ENCODE data around the gene TRIM9. TPM values are rescaled to one million over a fixed set of nuclear protein-coding genes. Genes with fewer than 3 reads are reported as not detected.
"Not testable (repeated sequence)": the region's sequence is repeated elsewhere in the genome, so short reads cannot be mapped to it uniquely, and the experiment has no call there.

TRIM9 gene
- total RNA-seq, 1 experiment from 2014 or later = 4.2 TPM

DNA sequence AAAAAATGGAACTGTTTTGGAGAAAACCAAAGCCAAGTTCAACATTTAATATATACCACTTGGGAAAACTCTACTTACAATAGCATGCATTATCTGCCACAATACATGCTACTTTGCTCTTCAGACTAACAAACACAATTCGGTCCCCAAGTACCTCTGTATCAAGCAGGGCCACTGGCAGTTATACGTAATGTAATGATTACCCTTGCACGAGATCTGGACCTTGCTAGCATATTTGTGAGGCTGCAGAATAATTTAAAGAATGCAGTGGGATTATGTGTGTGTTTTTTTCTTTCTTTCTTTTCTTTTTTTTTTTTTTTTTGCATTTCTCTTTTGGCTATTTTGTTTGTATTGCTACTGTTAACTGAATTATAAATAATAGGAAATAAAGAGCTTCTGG is 127.8 kb downstream of the TRIM9 start:
- DNase-seq (ENCODE audit: low read depth) = no peak

DNA sequence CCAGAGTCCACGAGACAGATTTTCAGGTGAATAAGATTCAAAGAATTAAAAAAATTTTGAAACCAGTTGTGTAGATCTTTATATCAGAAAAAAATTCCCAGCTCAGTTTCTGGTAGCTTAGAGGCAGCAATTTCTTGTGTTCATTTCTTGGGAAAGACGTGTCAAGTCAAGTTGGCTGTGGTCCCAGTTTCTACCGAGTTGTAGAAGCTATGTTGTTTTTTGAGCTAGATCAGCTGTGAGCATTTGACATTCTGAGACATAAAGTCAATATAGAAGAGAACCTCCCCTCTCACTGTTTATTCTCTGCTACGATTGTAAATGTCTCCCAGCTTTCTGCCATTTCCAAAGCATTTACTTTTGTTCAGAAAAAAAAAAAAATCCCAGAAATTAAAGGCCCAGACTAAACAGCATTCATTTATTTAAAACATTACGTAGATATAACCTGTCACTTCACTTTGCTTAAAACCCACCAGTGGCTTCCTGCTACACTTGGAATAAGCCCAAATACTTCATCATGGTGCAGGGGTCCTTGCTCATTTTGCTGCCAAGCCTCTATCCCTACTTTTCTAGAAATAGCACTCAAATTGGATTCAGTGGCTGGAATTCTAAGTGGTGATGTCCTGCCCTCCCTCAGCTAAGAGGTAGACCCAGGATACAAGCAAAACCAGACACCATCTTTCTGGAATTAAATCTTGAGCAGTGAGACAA is 130.1 kb downstream of the TRIM9 start:
- peak; percentile 80 for DNase-seq (ENCODE audit: low read depth)

DNA sequence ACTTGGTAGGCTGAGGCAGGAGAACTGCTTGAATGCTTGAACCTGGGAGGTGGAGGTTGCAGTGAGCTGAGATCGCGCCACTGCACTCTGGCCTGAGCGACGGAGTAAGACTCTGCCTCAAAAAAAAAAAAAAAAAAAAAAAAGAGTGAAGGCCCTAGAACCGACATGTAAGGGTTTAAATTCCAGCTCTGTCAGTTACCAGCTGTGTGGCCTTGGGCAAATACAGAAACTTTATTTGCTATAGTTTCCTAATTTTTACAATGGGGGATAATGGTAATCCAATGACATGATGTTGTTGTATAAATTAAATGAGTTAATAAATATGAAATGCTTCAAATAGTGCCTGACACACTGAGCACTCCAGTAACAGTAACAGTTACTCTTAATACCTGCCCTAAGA is 131.0 kb downstream of the TRIM9 start:
- no peak for DNase-seq (ENCODE audit: low read depth)

DNA sequence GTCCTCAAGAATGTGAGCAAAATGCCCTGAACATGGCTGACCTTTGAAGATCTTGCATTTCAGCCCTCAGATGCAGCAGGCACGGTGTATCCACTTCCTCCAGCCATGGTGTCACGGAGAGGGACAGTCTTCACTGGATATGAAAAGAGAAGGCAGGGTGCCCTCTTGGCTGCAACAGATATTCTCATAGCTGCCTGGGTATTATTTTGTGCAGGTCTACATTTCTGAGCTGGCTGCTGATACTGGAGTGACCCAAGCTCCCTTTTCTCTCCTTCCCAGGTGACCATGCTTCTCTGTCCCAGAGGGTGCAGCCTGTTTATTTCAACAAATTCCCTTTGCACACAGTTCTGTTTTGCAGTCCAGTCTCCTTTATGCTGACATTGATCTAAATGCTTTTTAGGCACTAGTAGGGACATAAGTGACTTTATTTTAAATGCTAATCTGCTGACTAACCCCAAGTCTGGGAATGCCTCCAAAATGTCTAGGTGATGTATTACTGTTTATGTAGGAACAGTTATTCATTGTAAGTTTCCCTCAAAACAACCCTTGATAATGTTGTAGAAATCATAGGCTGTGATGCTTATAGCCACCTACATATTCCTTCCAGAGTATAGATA is 133.2 kb downstream of the TRIM9 start:
- peak; percentile 93 for DNase-seq (ENCODE audit: low read depth)

DNA sequence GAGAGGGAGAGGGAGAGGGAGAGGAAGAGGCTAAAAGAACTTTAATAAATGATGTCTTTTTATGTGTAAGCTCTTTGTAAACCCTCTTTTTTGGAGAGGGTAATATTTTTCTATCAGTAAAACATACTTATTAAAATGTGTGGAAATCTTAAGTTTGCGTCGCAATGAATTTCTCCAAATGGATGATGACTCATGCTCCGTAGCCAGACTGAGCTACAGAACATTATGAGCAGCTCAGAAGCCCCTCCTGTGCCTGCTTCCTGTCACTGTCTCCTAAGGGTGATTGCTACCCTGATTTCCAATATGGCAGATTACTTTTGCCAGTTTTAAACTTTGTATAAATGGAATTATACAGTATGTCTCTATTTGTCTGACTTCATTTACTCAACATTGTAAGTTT is 137.6 kb downstream of the TRIM9 start:
- peak; percentile 40 for DNase-seq (ENCODE audit: low read depth)

DNA sequence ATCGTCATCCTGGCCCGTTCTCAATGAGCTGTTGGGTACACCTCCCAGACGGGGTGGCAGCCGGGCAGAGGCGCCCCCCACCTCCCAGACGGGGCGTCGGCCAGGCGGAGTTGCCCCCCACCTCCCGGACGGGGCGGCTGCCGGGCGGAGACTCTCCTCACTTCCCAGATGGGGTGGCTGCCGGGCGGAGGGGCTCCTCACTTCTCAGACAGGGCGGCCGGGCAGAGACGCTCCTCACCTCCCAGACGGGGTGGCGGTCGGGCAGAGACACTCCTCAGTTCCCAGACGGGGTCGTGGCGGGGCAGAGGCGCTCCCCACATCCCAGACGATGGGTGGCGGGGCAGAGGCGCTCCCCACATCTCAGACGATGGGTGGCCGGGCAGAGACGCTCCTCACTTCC is 138.5 kb downstream of the TRIM9 start:
- not testable (repeated sequence) for DNase-seq (ENCODE audit: low read depth)

DNA sequence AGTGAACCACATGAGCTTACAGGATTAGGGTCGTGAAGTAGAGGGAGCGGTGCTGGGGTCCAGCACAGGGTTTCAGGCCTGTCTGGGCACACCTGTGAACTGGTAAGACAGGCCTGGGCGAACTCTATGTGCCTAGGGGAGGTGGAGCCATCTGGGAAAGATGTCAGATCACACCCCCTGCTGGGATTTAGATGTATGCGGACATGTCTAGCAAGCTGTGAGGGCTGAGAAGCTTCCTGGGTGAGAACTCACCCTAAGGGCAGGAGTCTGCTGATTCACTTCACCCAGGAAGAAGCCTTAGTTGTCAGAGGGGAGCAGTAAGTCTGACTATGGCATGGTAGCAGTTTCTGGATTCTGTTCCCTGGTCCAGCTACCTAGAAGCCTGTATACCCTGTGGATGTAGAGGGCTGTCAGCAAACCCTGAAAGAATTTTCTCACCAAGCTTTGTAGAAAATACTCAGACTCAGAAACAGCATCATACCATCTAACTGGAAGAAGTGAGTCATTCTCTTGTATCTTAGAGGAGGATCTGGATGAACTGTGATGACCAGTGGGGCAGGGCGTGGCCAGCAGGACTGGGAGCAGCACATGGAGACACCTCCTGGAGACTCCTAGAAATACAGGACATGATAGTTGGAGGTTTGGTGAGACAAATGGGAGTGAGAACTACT is 139.4 kb downstream of the TRIM9 start:
- peak; percentile 96 for DNase-seq (ENCODE audit: low read depth)

DNA sequence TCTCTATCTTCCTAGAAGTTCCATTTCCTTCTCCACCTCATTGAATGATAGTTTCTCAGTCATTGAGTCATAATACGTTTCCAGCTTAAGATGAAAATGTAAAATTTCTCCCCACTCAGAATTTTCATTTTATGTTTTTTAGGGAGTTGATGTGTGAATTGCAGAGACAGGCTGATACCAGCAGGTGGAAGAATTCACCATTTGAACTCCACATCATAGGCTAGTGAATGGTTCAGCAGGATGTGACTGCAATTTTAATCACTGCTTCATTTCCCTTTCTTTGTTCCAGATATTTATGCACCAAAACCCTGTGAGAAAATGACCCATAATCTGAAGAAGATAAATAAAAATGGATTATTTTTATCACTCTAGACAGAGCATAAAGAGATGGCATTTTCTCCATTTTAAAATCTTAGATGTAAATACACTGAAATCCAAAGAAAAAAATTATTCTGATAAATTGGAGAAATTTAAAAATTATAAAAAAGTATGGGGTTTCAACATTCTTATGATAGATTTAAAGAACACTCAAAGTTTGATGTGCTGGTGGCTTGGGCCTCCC is 140.0 kb downstream of the TRIM9 start:
- DNase-seq (ENCODE audit: low read depth) = peak; percentile 65

DNA sequence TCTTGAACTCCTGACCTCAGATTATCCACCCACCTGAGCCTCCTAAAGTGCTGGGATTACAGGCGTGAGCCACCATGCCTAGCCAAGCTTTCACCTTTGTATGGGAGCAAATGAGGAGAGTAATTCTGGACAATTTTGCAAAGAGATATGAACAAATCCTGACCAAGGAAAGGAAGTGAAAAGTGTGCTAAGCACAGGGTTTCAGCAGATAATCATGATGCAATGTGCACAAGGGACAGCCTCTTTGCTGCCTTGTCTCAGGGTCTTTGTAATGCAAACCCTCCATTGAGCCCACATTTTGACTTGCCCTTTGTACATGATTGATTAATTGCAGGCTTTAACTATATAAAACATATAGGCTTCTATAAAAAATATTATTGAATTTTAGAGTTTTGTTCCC is 141.4 kb downstream of the TRIM9 start:
- DNase-seq (ENCODE audit: low read depth) = no peak

DNA sequence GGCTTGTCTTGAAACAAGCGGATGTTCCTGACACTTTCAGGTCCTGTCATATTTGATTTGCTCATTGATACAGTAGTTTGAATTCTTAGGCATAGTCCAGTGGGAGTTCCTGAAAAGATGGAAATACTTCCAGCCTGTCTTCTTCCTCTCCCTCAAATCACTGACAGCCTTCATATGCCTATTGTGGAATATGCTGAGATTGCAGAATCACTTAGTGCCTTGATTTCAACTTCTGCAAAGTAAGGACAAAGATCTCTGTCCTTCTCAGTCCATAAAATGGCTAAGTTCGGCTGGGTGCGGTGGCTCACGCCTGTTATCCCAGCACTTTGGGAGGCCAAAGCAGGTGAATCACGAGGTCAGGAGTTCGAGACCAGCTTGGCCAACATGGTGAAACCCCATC is 143.9 kb downstream of the TRIM9 start:
- DNase-seq (ENCODE audit: low read depth) = no peak

DNA sequence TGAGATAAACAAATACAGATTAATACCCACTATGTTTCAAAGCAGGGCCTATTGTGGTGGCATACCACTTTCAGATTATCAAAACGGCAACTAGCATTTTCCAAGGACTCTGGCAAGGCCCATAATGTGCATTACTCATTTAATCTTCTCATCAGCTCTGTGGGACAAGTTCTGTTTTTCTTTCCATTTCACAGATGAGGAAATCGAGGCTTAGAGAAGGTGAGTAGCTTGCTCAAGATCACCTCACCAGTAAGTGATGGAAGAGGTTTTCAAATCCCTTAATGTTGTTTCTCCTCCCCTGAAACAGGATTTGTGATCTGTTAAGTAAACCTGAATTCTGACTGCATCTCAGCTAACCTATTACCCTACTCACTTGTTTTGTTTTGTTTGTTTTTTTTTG is 146.7 kb downstream of the TRIM9 start:
- DNase-seq (ENCODE audit: low read depth) = no peak

DNA sequence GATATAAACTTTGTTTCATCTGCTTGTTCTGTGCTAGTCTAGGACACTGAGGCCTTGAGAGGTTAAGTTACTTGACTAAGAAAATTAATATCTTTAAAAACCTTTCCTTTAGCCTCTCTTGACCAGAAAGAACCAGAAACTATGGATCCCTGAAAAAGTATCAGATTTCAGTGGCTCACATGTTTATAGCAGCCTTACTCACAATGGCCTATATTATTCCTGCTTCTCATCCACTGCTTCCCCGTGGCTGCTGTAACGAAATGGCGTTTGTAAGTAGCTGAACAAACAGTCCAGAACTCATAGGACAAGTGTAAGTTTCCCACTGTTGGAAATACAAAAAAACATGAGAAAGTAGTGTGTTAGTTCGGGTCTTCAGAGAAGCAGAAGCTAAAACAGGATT is 147.5 kb downstream of the TRIM9 start:
- no peak for DNase-seq (ENCODE audit: low read depth)

DNA sequence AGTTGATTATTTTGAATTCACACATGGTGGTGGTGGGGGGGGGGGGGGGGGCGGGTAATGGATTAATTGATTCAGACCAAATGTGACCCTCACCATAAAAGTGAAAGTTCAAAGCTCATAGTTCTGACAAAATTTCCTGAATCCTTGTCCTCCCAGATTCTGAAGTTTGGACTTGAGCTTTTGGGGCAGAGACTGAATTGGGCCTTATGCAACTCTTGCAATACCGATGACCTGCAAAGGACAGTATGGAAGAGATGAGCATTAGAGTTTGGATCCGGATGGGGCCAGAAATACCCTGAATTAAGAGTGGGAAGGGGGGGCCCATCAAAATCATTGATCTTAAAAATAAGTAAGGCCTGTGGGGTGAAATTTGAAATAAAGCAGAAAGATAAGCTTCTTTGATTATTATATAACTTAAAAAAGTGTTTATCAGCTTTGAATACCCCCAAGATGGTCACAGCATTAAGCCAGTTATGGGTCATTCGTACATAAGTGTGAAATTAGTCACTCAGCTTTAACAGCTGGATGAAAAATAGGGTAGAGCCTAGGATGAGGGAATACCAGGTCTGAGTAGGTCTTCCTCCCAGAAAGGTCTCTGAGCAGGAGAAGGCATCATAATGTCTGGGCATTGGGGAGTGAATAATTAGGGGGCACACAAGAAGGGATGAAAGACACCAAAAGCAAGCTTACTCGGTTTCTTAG is 148.5 kb downstream of the TRIM9 start:
- no peak for DNase-seq (ENCODE audit: low read depth)

DNA sequence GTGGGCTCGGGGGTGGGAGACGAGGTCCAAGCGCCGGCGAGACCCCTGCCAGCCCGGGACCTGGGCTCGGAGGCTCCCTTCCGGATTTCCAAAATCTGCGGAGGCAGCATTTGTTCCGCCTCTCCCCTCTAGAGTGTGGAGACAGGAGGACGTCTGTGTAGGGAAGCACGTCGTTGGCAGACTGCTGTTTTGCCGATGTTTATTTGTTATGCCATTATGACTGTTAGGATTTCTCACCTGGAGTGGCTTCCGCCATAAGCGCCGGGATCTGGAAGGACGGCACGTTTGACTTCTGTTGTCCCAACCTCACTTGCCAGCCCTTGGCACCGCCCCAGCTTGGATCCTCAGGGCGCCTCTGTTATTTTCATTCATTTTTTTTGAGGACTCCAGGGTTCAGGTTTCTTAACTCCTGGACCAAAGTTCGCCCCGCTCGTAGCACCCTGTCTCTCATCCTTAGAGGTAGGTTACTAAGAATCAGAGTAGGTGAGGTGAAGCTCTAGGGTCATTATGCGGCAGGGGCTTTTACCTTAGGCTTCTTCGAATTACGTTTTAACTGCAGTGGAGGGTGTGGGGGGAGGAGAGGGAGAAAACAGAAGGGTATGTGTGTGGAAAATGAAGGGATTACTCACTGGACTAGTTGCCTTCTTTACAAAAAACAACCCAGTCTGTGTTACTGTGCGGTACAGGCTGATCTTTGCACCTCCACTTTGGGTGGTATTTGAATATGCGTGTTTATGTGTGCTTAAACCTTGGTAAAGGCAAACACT is 150.1 kb downstream of the TRIM9 start:
- peak; percentile 50 for DNase-seq (ENCODE audit: low read depth)

DNA sequence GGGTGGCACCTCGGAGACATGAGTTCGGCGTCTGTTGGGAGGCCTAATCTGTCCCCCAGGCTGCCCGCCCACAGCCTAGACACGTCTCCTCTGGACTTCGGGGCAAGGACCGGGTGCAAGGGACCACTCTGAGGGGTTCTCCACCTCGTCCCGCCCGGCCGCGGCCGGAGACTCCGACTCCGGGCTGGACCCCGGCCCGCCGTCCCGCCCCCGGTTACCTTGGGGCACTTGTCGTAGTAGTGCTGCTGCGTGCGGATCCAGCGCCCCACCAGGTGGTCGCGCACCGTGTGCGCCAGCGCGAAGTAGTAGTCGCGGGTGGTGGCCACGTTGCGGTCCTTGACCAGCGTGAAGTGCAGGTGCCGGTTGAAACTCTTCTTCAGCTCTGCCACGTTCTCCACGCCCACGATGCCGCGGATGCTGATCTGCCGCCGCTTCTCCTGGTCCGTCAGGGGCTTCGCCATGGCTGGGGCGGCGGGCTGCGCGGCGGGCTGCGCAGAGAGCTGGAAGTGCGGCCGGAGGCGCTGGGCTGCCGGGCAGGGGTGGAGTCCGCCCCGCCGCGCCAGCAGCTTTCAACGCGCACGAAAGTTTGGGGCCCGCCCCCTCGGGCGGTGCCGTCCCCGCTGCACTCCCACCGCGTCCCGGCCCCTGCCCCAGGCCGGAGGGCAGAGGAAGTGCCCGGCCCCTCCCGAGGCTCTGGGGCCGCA is 150.8 kb downstream of the TRIM9 start, which contains the start of gene PYGL:
PYGL (minus strand) TSS at position 541 of the 704 bp plus-strand sequence; CDS start at position 461, 80 bp downstream.
- peak; percentile 68 for DNase-seq (ENCODE audit: low read depth)

DNA sequence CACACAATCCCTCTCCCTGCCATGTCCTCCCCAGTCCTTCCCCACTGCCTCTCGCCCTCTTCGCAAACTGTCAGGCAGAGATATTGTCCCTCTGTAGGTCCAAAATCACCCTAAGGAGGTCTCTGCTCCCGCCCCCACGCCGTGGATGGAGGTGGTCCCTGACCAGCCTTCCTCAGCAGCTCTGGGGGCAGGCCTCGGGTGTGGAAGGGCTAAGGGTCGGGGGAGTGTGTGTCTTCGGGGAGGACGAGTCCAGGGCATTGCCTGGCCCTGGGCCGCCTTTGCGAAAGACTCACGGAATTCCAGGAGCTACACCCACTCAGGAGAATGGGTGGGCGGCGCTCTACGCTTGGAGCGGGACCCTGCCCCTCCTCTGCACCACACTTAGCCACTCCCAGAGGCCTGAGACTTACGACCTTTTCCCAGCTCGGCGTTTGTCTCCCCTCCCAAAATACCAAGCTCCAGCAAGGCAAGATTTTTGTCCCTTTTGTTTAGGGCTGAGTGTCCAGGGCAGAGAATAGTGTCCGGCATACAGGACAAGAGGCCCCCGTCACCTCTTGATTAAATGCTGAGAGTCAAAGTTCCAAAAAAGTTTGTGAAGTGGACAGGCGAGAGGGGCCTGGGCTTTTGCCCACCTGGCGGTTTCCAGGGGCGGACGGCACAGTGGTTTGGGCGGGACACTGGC is 151.5 kb downstream of the TRIM9 start:
- DNase-seq (ENCODE audit: low read depth) = no peak

DNA sequence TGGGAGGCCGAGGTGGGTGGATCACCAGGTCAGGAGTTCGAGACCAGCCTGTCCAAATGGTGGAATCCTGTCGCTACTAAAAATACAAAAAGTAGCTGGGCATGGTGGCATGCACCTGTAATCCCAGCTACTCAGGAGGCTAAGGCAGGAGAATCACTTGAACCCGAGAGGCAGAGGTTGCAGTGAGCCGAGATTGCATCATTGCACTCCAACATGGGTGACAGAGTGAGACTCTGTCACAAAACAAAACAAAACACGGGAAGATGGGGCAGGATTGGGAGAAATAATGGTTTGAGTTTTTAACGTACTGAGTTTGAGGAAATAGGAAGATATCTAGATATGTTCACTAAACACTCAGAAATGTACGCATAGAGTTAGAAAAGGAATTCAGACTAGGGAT is 153.3 kb downstream of the TRIM9 start:
- not testable (repeated sequence) for DNase-seq (ENCODE audit: low read depth)

DNA sequence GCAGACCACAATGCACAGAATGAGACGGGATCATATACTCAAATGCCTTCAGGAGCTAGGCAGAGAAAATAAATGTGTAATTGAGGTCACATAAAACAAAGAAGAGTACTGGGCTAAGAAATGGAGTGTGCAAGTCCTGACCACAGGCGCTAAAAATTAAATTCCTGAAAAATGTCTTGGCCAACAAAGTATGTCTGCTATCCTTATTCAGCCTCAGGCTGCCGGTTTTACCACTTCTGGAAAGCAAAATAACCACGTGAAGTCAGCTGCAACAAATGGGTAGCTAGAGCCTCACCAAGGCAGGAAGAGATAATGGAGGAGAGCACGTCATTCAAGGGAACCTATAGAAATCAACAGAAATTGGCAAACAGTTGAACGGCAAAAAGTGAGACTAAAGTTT is 153.8 kb downstream of the TRIM9 start:
- DNase-seq (ENCODE audit: low read depth) = peak; percentile 74

DNA sequence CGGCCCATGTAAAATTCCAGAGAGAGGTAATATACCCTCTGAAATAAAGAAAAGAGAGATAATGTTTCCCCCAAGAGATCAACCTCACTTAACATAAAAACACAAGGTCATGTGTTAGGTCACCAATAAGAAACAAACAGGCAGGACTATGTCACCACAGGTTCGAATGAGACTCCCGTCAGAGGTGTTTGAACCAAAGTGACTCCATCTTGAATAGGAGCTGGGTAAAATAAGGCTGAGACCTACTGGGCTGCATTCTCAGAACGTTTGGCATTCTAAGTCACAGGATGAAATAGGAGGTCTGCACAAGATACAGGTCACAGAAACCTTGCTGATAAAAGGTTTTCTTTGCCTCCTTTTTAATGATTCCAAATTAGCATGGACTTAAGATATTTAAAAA is 157.1 kb downstream of the TRIM9 start:
- DNase-seq (ENCODE audit: low read depth) = no peak

DNA sequence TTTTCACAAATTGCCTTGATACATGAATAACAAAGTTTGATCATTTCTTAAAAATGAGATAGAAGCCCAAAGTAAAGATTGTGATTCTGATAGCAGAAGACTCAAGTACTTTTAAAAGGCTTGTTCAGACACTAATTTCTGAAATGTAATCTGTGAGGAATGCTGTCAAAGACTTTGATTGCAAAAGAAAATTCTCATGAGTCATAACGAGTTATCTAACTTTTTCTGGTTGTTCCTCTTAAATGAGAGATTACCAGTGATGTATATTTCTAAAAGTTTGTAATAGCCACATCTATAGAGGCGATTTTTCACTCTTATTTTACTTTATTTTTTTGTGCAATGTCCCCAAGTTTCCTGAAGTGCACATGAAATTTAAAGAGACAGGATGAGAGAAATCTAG is 157.6 kb downstream of the TRIM9 start:
- DNase-seq (ENCODE audit: low read depth) = no peak
